GM18499 (cell line): ENCODE measurements around the gene CHRNB4.
"Not testable (repeated sequence)": the region's sequence is repeated elsewhere in the genome, so short reads cannot be mapped to it uniquely, and the experiment has no call there.

Experiments
- ATAC-seq: cut with Tn5 transposase; IDR thresholded peaks from one replicate; pipeline ENCODE4 v1.9.1; 2021; ENCODE audit warnings: moderate number of reproducible peaks; ENCODE audit not compliant: insufficient read depth, unreplicated experiment

CHRNB4 gene

GRCh38 chr15:78641102-78641748, at the start of gene CHRNB4:
Gene CHRNB4 (minus strand): TSS chr15:78641210. CDS start chr15:78641133, 77 bp downstream.
- no peak for ATAC-seq

- ATAC-seq: no peak
Measured at GRCh38 chr15:78689626-78690025, 48.6 kb upstream of the CHRNB4 start.

GRCh38 chr15:78685925-78686324, 44.9 kb upstream of the CHRNB4 start:
- no peak for ATAC-seq

- no peak for ATAC-seq
Measured at GRCh38 chr15:78685159-78685921, 44.3 kb upstream of the CHRNB4 start.

- no peak for ATAC-seq
Measured at GRCh38 chr15:78684657-78685056, 43.6 kb upstream of the CHRNB4 start.

- not testable (repeated sequence) for ATAC-seq
Measured at GRCh38 chr15:78683599-78683998, 42.6 kb upstream of the CHRNB4 start.

- no peak for ATAC-seq
Measured at GRCh38 chr15:78682693-78683410, 41.8 kb upstream of the CHRNB4 start.

- ATAC-seq: no peak
Measured at GRCh38 chr15:78682004-78682651, 41.1 kb upstream of the CHRNB4 start.

GRCh38 chr15:78681281-78682003, 40.4 kb upstream of the CHRNB4 start:
- no peak for ATAC-seq

GRCh38 chr15:78680431-78681075, 39.5 kb upstream of the CHRNB4 start:
- no peak for ATAC-seq

GRCh38 chr15:78679089-78679511, 38.1 kb upstream of the CHRNB4 start:
- ATAC-seq: no peak

- no peak for ATAC-seq
Measured at GRCh38 chr15:78676424-78677110, 35.6 kb upstream of the CHRNB4 start.

- ATAC-seq: no peak
Measured at GRCh38 chr15:78675617-78676360, 34.8 kb upstream of the CHRNB4 start.

GRCh38 chr15:78675206-78675605, 34.2 kb upstream of the CHRNB4 start:
- no peak for ATAC-seq

- ATAC-seq: no peak
Measured at GRCh38 chr15:78673917-78674444, 33.0 kb upstream of the CHRNB4 start.

- ATAC-seq: no peak
Measured at GRCh38 chr15:78673476-78673875, 32.5 kb upstream of the CHRNB4 start.

- no peak for ATAC-seq
Measured at GRCh38 chr15:78672285-78673014, 31.4 kb upstream of the CHRNB4 start.
